Upper lobe of right lung (tissue), 1 donor: Measurements from ENCODE around the gene ATF6B. TPM values are rescaled to one million over a fixed set of nuclear protein-coding genes. Genes with fewer than 3 reads are reported as not detected.

Experiments used
- ATAC-seq: fragments of 200-7000 bp; cut with Tn5 transposase; one replicate; pipeline ENCODE4 v1.9.1; 2020; ENCODE audit warnings: mild to moderate bottlenecking, moderate library complexity
- DNase-seq: peaks from one replicate; pipeline ENCODE4 v3.0.0-alpha.2; 2020
- H3K27ac ChIP-seq: fragments of 200-600 bp; one replicate; pipeline ENCODE4 v1.8.0; 2022
- H3K27me3 ChIP-seq: fragments of 200-600 bp; one replicate; pipeline ENCODE4 v1.8.0; 2022; ENCODE audit warnings: mild to moderate bottlenecking
- H3K36me3 ChIP-seq: fragments of 200-600 bp; one replicate; pipeline ENCODE4 v1.8.0; 2022
- H3K4me1 ChIP-seq: fragments of 200-600 bp; one replicate; pipeline ENCODE4 v1.8.0; 2022
- H3K4me3 ChIP-seq: fragments of 200-600 bp; one replicate; pipeline ENCODE4 v1.8.0; 2022; ENCODE audit warnings: mild to moderate bottlenecking
- H3K9me3 ChIP-seq: fragments of 200-600 bp; one replicate; pipeline ENCODE4 v1.8.0; 2022
- CTCF ChIP-seq: fragments of 200-600 bp; IDR thresholded peaks from one replicate; pipeline ENCODE4 v1.8.0; 2022; ENCODE audit warnings: antibody characterized with exemption
- intact Hi-C: fragments of 100-400 bp; cut with DNase I; formaldehyde crosslinking; loops from one replicate; pipeline ENCODE4 v1.11.0; 2022
- total RNA-seq: library from RNA; stranded (reverse); fragmentation: NEBNext Ultra II Directional; extraction: Animal tissue kit (Norgen Biotek cat#: 25700); gene quantifications from one replicate; pipeline ENCODE4 v1.2.1, GENCODE V29; 2021
- donor health status: DM: no; HTN: yes; CAD: no; lungs with severe emphysema.

The ATF6B gene
- total RNA-seq, 1 donor from 2014 or later = 78.1 TPM

GRCh38 chr6:32083812-32084768 is 44.0 kb downstream of the ATF6B start:
- TF ChIP-seq CTCF = no peak
- no peak overlapping the region for H3K27ac ChIP-seq
- peaks cover 24% of the 10 kb centered on the region for H3K36me3 ChIP-seq
- H3K4me1 ChIP-seq = peaks cover 24% of the 10 kb centered on the region
- DNase-seq = no peak
- no peak for ATAC-seq
- no peaks in the 10 kb centered on the region for H3K9me3 ChIP-seq
- intact Hi-C loops = no loop called here
- no peaks in the 10 kb centered on the region for H3K27me3 ChIP-seq
- no peak overlapping the region for H3K4me3 ChIP-seq

GRCh38 chr6:32082935-32083334 is 45.1 kb downstream of the ATF6B start:
- peaks cover 22% of the 10 kb centered on the region for H3K4me1 ChIP-seq
- no peaks in the 10 kb centered on the region for H3K27me3 ChIP-seq
- H3K36me3 ChIP-seq = peaks cover 32% of the 10 kb centered on the region
- no peak for TF ChIP-seq CTCF
- H3K27ac ChIP-seq = no peak overlapping the region
- peak; percentile 16 for ATAC-seq
- no peak overlapping the region for H3K4me3 ChIP-seq
- intact Hi-C loops = no loop called here
- DNase-seq = no peak
- no peaks in the 10 kb centered on the region for H3K9me3 ChIP-seq

- ATAC-seq (no peak), DNase-seq (no peak)
- H3K9me3 ChIP-seq = no peaks in the 10 kb centered on the region
- no peak overlapping the region for H3K4me3 ChIP-seq
- H3K27ac ChIP-seq = peak overlapping the region; percentile 58
- intact Hi-C loops = no loop called here
- H3K36me3 ChIP-seq = peaks cover 33% of the 10 kb centered on the region
- no peaks in the 10 kb centered on the region for H3K27me3 ChIP-seq
- TF ChIP-seq CTCF = no peak
- peaks cover 18% of the 10 kb centered on the region for H3K4me1 ChIP-seq
Observed at GRCh38 chr6:32082478-32082877, 45.6 kb downstream of the ATF6B start.

- peak; percentile 40 for ATAC-seq
- Histone ChIP-seq H3K27ac (peak overlapping the region; percentile 58), H3K9me3 (no peaks in the 10 kb centered on the region), H3K27me3 (no peaks in the 10 kb centered on the region), H3K4me1 (peaks cover 9% of the 10 kb centered on the region), H3K4me3 (no peak overlapping the region), H3K36me3 (peaks cover 43% of the 10 kb centered on the region)
- TF ChIP-seq CTCF = no peak
- no peak for DNase-seq
- intact Hi-C loops = no loop called here
Observed at GRCh38 chr6:32081168-32081990, 46.7 kb downstream of the ATF6B start.

- no peak for DNase-seq
- Histone ChIP-seq H3K4me1 (peaks cover 9% of the 10 kb centered on the region), H3K9me3 (no peaks in the 10 kb centered on the region), H3K27me3 (no peaks in the 10 kb centered on the region), H3K27ac (no peak overlapping the region), H3K36me3 (peaks cover 48% of the 10 kb centered on the region), H3K4me3 (no peak overlapping the region)
- ATAC-seq = no peak
- TF ChIP-seq CTCF = no peak
- intact Hi-C loops = no loop called here
Observed at GRCh38 chr6:32079566-32080290, 48.3 kb downstream of the ATF6B start.
